GM21515 (cell line): ENCODE results near the gene ERCC6L2.

ENCODE experiments used
- ATAC-seq: cut with Tn5 transposase; IDR thresholded peaks from one replicate; pipeline ENCODE4 v1.9.1; 2021; ENCODE audit not compliant: unreplicated experiment

ERCC6L2 gene

DNA sequence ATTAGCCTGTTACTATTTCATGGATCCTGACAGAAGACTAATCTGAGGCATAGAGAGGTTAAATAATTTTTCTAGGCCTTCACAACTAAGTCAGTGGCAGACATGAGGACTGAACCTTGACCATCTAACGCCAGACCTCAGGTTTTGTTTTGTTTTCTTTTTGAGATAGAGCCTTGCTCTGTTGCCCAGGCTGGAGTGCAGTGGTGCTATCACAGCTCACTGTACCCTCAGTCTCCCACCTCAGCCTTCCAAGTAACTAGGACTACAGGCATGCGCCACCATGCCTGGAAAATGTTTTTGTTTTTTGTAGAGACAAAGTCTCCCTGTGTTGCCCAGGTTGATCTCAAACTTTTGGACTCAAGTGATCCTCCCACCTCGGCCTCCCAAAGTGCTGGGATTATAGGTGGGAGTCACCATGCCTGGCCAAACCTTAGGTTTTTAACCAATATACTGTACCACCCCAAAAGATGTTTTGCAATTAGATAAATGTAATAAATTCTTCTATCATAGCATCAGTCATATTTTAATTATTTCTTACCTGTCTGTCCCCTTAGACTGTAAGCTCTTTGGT is 35.4 kb downstream of the ERCC6L2 start:
- ATAC-seq: no peak

GRCh38 chr9:95912773-95913172 is 37.3 kb downstream of the ERCC6L2 start:
- no peak for ATAC-seq

DNA sequence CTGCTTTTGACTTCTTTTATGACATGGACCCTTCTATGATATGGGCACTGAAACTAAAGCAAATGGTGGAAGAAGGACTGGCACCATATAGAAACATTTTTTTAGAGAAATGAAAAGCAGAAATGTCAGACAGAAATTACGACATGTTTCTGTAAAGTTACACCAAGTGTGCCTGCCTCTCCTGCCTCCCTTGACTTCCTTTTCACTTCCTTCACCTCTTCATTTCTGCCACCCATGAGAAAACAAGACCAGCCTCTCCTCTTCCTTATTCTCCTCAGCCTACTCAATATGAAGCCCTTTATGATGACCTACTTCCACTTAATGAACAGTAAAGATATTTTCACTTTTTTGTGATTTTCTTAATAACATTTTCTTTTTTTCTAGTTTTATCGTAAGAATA is 44.5 kb downstream of the ERCC6L2 start:
- no peak for ATAC-seq

GRCh38 chr9:95923794-95924193 is 48.3 kb downstream of the ERCC6L2 start:
- ATAC-seq: no peak

GRCh38 chr9:95924987-95925386 is 49.5 kb downstream of the ERCC6L2 start:
- no peak for ATAC-seq

- no peak for ATAC-seq
Observed at GRCh38 chr9:95927271-95928004, 51.9 kb downstream of the ERCC6L2 start.

GRCh38 chr9:95930277-95930676 is 54.8 kb downstream of the ERCC6L2 start:
- no peak for ATAC-seq

GRCh38 chr9:95935861-95936578 is 60.5 kb downstream of the ERCC6L2 start:
- ATAC-seq: no peak

DNA sequence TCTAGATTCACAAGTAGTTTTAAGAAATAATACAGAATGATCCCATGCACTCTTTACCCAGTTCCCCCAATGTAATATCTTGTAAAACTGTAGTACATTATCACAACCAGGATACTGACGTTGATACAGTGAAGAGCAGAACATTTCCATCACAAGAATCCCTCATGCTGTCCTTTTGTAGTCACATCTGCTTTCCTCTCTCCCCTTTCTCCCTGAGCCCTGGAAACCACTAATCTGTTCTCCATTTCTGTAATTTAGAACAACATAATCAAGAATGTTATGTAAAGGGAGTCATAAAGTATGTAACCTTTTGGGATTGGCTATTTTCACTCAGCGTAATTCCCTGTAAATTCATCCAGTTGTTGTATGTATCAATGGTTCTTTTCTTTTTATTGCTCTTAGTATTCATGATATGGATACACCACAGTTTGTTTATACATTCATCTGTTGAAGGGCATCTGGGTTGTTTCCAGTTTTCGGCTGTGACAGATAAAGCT is 61.1 kb downstream of the ERCC6L2 start:
- ATAC-seq: no peak

GRCh38 chr9:95937131-95937530 is 61.6 kb downstream of the ERCC6L2 start:
- ATAC-seq: no peak

DNA sequence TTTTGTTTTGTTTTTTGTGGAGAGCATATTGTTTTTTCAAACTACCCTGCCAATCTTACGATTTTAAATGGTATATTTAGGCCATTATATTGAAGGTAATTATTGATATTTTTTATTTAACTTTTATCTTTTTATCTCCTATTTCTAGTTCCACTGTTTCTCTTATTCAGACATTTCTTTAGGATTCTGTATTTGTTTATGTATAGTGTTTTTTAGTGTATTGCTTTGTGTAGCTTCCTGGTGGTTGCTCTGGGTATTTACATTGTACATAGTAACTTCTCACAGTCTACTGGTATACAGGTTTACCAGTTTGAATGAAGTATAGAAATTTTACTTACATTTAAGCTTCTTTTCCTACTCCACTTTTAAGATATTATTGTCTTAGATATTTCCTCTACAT is 63.2 kb downstream of the ERCC6L2 start:
- ATAC-seq: no peak

- ATAC-seq: no peak
Observed at GRCh38 chr9:95939472-95939871, 64.0 kb downstream of the ERCC6L2 start.

DNA sequence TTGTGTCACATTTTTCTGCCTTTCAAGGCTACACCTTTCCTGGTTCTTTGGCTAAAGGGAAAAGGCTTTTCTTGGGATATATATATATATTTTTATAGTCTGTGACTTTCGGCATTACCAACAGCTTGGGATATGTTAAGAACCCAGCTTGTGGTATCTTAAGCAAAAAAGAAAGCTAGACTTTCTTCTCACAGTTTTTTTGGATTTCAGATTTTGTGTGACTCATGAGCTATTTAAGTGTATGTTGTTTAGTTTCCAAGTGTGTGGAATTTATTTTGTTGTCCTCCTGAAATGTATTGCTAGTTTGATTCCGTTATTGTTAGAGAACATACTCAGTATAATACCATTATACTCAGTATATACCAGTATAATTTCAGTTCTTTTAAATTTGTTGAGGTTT is 64.8 kb downstream of the ERCC6L2 start:
- no peak for ATAC-seq

- ATAC-seq: no peak
Observed at GRCh38 chr9:95942016-95942415, 66.5 kb downstream of the ERCC6L2 start.

DNA sequence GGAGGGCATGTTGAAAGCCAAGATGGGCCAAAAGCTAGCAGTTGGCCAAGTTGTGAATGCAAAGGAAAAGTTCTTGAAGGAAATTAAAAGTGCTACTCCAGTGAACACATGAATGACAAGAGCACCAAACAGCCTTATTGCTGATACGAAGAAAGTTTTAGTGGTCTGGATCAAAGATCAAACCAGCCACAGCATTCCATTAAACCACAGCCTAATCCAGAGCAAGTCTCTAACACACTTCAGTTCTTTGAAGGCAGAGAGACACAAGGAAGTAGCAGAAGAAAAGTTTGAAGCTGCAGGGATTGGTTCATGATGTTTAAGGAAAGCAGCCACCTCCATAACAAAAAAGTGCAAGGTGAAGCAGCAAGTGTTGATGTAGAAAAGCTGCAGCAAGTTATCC is 71.6 kb downstream of the ERCC6L2 start:
- ATAC-seq: no peak

GRCh38 chr9:95952471-95952870 is 77.0 kb downstream of the ERCC6L2 start:
- no peak for ATAC-seq

DNA sequence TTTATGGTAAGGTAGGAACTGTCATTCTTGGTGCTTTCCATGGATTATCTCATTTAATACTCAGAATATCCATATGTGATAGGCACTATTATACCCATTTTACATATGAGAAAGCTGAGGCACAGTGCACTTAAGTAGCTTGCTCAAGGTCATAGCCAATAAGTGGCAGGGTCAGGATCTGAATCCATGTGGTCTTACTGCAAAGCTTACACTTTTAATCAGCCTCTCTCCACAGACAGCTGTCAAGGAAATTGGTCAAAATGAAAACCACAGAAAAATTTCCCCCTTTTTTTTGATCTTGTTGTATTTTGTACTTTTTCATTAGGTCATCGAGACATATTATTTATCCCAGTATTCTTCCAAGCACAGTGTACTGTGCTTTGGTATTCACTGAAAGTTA is 78.5 kb downstream of the ERCC6L2 start:
- ATAC-seq: no peak

- ATAC-seq: no peak
Observed at GRCh38 chr9:95954940-95955339, 79.4 kb downstream of the ERCC6L2 start.

DNA sequence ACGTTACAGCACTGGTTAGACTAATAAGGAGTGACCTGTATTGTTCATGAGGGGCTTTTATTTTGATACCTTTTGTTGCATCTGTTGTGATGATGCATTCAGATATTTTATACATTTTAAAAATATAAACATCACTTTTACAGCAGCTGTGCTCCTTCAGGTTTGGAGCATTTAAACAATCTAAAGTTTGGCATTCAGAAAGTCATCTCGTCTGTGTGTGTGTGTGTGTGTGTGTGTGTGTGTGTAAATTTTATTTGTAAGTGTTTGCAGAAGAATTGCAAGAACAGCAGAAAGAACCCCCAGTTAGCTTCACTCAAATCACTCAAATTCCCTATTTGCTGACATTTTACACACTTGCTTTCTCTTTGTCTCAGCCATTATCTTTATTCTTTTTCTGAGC is 87.4 kb downstream of the ERCC6L2 start:
- ATAC-seq: no peak

DNA sequence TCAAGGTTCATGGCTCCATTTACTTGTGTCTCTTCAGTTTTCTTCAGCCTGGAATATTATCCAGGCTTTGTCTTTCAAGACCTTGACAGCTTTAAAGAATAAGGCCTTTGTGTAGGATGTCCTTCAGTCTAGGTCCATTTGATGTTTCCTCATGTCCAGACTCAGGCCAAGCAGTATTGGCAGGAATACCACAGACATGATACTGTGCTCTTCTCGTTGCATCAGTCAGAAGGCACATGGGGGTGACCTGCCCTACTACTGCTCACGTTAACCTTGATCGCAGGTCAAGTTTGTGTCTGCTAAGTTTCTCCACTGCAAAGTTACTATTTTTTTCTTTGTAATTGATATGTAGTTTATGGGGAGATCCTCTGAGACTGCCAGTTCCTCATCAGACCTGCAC is 88.2 kb downstream of the ERCC6L2 start:
- ATAC-seq: no peak

- no peak for ATAC-seq
Observed at GRCh38 chr9:95966306-95966705, 90.8 kb downstream of the ERCC6L2 start.

DNA sequence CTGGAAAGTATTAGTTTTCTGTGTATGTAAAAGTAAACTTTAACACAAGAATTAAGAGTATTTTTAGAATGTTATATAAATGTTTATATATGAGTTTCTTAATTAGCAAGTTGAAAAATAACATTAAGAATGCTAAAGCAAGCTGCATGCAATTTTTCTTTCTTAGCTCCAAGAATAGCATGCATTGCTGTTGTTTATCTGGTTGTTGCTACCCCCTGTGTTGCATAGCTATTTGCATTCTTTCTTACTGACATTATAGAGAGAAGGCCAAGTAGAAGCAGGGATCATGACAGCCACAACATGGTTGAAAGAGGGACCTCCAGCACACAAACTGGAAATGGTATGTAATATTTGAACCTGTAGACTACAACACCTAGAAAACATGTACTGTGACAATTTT is 94.8 kb downstream of the ERCC6L2 start:
- ATAC-seq: no peak
